WTC11 (cell line): ENCODE data around the gene TTLL11. TPM values are rescaled to one million over a fixed set of nuclear protein-coding genes. Genes with fewer than 3 reads are reported as not detected.

Experiments used
- ATAC-seq: fragments of 200-7000 bp; cut with Tn5 transposase; 2 replicates; pipeline ENCODE4 v1.10.0; 2021; ENCODE audit warnings: mild to moderate bottlenecking, moderate library complexity
- CTCF ChIA-PET: fragments of 300-600 bp; sonication (Branson Sonifier 250); formaldehyde crosslinking; loops from one replicate; lab custom pipeline; 2021; ENCODE audit warnings: antibody characterized with exemption; lab: Charles Lee
- POLR2A ChIA-PET: fragments of 350-600 bp; sonication (Branson Sonifier 250); formaldehyde crosslinking; loops from one replicate; lab custom pipeline; 2021; ENCODE audit warnings: antibody characterized with exemption; lab: Charles Lee
- DNase-seq: peaks from one replicate; pipeline ENCODE4 v3.0.0; 2021; ENCODE audit warnings: low spot score
- H3K27ac Mint-ChIP-seq: 2 replicates; pipeline ENCODE4 v1.8.0; 2021; ENCODE audit warnings: mixed read lengths
- H3K27me3 Mint-ChIP-seq: 2 replicates; pipeline ENCODE4 v1.8.0; 2021; ENCODE audit warnings: low read depth, mild to moderate bottlenecking, moderate library complexity, mixed read lengths
- H3K36me3 Mint-ChIP-seq: 2 replicates; pipeline ENCODE4 v1.8.0; 2021; ENCODE audit warnings: mixed read lengths
- H3K4me1 Mint-ChIP-seq: 2 replicates; pipeline ENCODE4 v1.8.0; 2022; ENCODE audit warnings: mixed read lengths
- H3K4me3 Mint-ChIP-seq: 2 replicates; pipeline ENCODE4 v1.8.0; 2021; ENCODE audit warnings: mild to moderate bottlenecking, moderate library complexity, mixed read lengths
- H3K9me3 Mint-ChIP-seq: 2 replicates; pipeline ENCODE4 v1.8.0; 2021; ENCODE audit warnings: mixed read lengths
- EMX1 ChIP-seq: fragments of 250-450 bp; sonication (Bioruptor Pico); IDR thresholded peaks from 2 replicates; pipeline ENCODE4 v1.8.0; 2021; ENCODE audit warnings: mild to moderate bottlenecking
- ESRRA ChIP-seq: sonication (generic); formaldehyde crosslinking; IDR thresholded peaks from 2 replicates; pipeline ENCODE4 v1.8.1; 2022; ENCODE audit warnings: mild to moderate bottlenecking, missing genetic modification reagents, borderline replicate concordance
- FOXJ3 ChIP-seq: sonication (generic); formaldehyde crosslinking; IDR thresholded peaks from 2 replicates; pipeline ENCODE4 v1.9.0; 2021; ENCODE audit warnings: missing genetic modification reagents, mild to moderate bottlenecking, borderline replicate concordance
- GTF2I ChIP-seq: fragments of 250-450 bp; sonication (Bioruptor Pico); conservative IDR thresholded peaks from 2 replicates; pipeline ENCODE4 v1.4.0; 2021; ENCODE audit warnings: mild to moderate bottlenecking
- HMGA2 ChIP-seq: fragments of 250-450 bp; sonication (Bioruptor Pico); IDR thresholded peaks from 2 replicates; pipeline ENCODE4 v1.4.0; 2021; ENCODE audit warnings: mild to moderate bottlenecking, moderate library complexity
- JUN ChIP-seq: sonication (generic); formaldehyde crosslinking; IDR thresholded peaks from 2 replicates; pipeline ENCODE4 v1.8.0; 2023; ENCODE audit warnings: mild to moderate bottlenecking, missing genetic modification reagents
- NR3C1 ChIP-seq: sonication (generic); formaldehyde crosslinking; conservative IDR thresholded peaks from 2 replicates; pipeline ENCODE4 v1.8.1; 2023; ENCODE audit warnings: low read depth, mild to moderate bottlenecking, missing genetic modification reagents
- SMAD3 ChIP-seq: sonication (generic); formaldehyde crosslinking; IDR thresholded peaks from 2 replicates; pipeline ENCODE4 v1.8.0; 2022; ENCODE audit warnings: missing genetic modification reagents, mild to moderate bottlenecking, borderline replicate concordance
- TEAD4 ChIP-seq: sonication (generic); formaldehyde crosslinking; IDR thresholded peaks from 2 replicates; pipeline ENCODE4 v1.8.0; 2022; ENCODE audit warnings: mild to moderate bottlenecking, missing genetic modification reagents
- ZNF232 ChIP-seq: sonication (generic); formaldehyde crosslinking; IDR thresholded peaks from 2 replicates; pipeline ENCODE4 v1.8.0; 2022; ENCODE audit warnings: mild to moderate bottlenecking, missing genetic modification reagents
- total RNA-seq: library from RNA; stranded (reverse); gene quantifications from 3 replicates; pipeline ENCODE4 v1.2.3, GENCODE V29; 2021
- TF ChIP-seq, protein P1 (sequence below): fragments of 250-450 bp; sonication (Bioruptor Pico); IDR thresholded peaks from 2 replicates; pipeline ENCODE4 v2.1.2; 2022; ENCODE audit warnings: mild to moderate bottlenecking, moderate library complexity
- TF ChIP-seq, protein P2 (sequence below): sonication (generic); formaldehyde crosslinking; IDR thresholded peaks from 2 replicates; pipeline ENCODE4 v1.8.0; 2022; ENCODE audit warnings: missing genetic modification reagents
- TF ChIP-seq, protein P3 (sequence below): sonication (generic); formaldehyde crosslinking; conservative IDR thresholded peaks from 2 replicates; pipeline ENCODE4 v1.8.1; 2023; ENCODE audit warnings: mild to moderate bottlenecking, low read depth, missing genetic modification reagents, moderate library complexity
- TF ChIP-seq, protein P4 (sequence below): sonication (generic); formaldehyde crosslinking; IDR thresholded peaks from 2 replicates; pipeline ENCODE4 v1.8.1; 2023; ENCODE audit warnings: mild to moderate bottlenecking, moderate library complexity, missing genetic modification reagents
- TF ChIP-seq, protein P5 (sequence below): sonication (generic); formaldehyde crosslinking; IDR thresholded peaks from 2 replicates; pipeline ENCODE4 v1.8.1; 2023; ENCODE audit warnings: mild to moderate bottlenecking, missing genetic modification reagents

Gene TTLL11
- total RNA-seq, 1 experiment from 2014 or later: 1.1 TPM

DNA sequence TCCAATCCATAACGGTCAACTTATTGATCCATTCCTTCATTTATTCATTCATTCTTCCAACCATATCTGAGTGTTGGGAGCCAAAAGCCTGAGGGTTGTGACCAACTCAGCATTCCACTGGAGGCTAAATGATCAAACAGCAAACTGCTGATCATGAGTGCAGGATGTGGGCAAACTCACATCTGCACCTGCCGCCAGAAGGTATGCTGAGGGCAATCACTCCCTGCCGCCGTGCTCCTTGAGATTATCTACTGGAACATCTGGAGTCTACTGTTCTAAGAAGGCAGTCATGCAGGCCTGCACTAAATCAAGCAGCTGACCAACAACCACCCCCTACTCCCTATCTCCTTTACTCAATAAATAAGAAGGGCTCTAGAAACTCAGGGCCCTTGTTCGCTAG, 184.0 kb downstream of the TTLL11 start:
- H3K27ac Mint-ChIP-seq: no peak overlapping the region
- peaks cover 3% of the 10 kb centered on the region; the same call in 1 of the 2 replicates for H3K4me1 Mint-ChIP-seq
- no peaks in the 10 kb centered on the region; the same call in 1 of the 2 replicates for H3K27me3 Mint-ChIP-seq
- DNase-seq: no peak
- no peak for ATAC-seq
- POLR2A ChIA-PET: no interaction called here
- no peak overlapping the region for H3K4me3 Mint-ChIP-seq
- CTCF ChIA-PET: no interaction called here
- H3K36me3 Mint-ChIP-seq: no peaks in the 10 kb centered on the region
- peaks cover 6% of the 10 kb centered on the region for H3K9me3 Mint-ChIP-seq
- TF ChIP-seq, protein P1, sequence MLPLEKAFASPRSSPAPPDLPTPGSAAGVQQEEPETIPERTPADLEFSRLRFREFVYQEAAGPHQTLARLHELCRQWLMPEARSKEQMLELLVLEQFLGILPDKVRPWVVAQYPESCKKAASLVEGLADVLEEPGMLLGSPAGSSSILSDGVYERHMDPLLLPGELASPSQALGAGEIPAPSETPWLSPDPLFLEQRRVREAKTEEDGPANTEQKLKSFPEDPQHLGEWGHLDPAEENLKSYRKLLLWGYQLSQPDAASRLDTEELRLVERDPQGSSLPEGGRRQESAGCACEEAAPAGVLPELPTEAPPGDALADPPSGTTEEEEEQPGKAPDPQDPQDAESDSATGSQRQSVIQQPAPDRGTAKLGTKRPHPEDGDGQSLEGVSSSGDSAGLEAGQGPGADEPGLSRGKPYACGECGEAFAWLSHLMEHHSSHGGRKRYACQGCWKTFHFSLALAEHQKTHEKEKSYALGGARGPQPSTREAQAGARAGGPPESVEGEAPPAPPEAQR: no peak
- TF ChIP-seq GTF2I (CRISPR knock-in tag) (no peak), JUN (no peak), EMX1 (CRISPR knock-in tag) (no peak), NR3C1 (CRISPR knock-in tag) (no peak), SMAD3 (CRISPR knock-in tag) (no peak), HMGA2 (CRISPR knock-in tag) (no peak), FOXJ3 (CRISPR knock-in tag) (no peak), ZNF232 (CRISPR knock-in tag) (no peak), ESRRA (no peak), TEAD4 (no peak)
- TF ChIP-seq, protein P2, sequence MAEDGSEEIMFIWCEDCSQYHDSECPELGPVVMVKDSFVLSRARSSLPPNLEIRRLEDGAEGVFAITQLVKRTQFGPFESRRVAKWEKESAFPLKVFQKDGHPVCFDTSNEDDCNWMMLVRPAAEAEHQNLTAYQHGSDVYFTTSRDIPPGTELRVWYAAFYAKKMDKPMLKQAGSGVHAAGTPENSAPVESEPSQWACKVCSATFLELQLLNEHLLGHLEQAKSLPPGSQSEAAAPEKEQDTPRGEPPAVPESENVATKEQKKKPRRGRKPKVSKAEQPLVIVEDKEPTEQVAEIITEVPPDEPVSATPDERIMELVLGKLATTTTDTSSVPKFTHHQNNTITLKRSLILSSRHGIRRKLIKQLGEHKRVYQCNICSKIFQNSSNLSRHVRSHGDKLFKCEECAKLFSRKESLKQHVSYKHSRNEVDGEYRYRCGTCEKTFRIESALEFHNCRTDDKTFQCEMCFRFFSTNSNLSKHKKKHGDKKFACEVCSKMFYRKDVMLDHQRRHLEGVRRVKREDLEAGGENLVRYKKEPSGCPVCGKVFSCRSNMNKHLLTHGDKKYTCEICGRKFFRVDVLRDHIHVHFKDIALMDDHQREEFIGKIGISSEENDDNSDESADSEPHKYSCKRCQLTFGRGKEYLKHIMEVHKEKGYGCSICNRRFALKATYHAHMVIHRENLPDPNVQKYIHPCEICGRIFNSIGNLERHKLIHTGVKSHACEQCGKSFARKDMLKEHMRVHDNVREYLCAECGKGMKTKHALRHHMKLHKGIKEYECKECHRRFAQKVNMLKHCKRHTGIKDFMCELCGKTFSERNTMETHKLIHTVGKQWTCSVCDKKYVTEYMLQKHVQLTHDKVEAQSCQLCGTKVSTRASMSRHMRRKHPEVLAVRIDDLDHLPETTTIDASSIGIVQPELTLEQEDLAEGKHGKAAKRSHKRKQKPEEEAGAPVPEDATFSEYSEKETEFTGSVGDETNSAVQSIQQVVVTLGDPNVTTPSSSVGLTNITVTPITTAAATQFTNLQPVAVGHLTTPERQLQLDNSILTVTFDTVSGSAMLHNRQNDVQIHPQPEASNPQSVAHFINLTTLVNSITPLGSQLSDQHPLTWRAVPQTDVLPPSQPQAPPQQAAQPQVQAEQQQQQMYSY (CRISPR knock-in tag): no peak
- TF ChIP-seq, protein P3, sequence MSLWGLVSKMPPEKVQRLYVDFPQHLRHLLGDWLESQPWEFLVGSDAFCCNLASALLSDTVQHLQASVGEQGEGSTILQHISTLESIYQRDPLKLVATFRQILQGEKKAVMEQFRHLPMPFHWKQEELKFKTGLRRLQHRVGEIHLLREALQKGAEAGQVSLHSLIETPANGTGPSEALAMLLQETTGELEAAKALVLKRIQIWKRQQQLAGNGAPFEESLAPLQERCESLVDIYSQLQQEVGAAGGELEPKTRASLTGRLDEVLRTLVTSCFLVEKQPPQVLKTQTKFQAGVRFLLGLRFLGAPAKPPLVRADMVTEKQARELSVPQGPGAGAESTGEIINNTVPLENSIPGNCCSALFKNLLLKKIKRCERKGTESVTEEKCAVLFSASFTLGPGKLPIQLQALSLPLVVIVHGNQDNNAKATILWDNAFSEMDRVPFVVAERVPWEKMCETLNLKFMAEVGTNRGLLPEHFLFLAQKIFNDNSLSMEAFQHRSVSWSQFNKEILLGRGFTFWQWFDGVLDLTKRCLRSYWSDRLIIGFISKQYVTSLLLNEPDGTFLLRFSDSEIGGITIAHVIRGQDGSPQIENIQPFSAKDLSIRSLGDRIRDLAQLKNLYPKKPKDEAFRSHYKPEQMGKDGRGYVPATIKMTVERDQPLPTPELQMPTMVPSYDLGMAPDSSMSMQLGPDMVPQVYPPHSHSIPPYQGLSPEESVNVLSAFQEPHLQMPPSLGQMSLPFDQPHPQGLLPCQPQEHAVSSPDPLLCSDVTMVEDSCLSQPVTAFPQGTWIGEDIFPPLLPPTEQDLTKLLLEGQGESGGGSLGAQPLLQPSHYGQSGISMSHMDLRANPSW (CRISPR knock-in tag): no peak
- TF ChIP-seq, protein P4, sequence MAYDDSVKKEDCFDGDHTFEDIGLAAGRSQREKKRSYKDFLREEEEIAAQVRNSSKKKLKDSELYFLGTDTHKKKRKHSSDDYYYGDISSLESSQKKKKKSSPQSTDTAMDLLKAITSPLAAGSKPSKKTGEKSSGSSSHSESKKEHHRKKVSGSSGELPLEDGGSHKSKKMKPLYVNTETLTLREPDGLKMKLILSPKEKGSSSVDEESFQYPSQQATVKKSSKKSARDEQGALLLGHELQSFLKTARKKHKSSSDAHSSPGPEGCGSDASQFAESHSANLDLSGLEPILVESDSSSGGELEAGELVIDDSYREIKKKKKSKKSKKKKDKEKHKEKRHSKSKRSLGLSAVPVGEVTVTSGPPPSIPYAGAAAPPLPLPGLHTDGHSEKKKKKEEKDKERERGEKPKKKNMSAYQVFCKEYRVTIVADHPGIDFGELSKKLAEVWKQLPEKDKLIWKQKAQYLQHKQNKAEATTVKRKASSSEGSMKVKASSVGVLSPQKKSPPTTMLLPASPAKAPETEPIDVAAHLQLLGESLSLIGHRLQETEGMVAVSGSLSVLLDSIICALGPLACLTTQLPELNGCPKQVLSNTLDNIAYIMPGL: no peak
- TF ChIP-seq, protein P5, sequence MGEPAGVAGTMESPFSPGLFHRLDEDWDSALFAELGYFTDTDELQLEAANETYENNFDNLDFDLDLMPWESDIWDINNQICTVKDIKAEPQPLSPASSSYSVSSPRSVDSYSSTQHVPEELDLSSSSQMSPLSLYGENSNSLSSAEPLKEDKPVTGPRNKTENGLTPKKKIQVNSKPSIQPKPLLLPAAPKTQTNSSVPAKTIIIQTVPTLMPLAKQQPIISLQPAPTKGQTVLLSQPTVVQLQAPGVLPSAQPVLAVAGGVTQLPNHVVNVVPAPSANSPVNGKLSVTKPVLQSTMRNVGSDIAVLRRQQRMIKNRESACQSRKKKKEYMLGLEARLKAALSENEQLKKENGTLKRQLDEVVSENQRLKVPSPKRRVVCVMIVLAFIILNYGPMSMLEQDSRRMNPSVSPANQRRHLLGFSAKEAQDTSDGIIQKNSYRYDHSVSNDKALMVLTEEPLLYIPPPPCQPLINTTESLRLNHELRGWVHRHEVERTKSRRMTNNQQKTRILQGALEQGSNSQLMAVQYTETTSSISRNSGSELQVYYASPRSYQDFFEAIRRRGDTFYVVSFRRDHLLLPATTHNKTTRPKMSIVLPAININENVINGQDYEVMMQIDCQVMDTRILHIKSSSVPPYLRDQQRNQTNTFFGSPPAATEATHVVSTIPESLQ (CRISPR knock-in tag): no peak
